PC-3 (cell line): Measurements from ENCODE around the gene PPP6R2.

ENCODE experiments used
- EZH2phosphoT487 ChIP-seq: fragments of 300-600 bp; sonication (generic); IDR thresholded peaks from 2 replicates; pipeline ENCODE4 v1.6.1; 2018; ENCODE audit warnings: mild to moderate bottlenecking, antibody characterized with exemption, low read length, borderline replicate concordance
- TF ChIP-seq, protein P1 (sequence below): fragments of 300-600 bp; sonication (generic); conservative IDR thresholded peaks from 2 replicates; pipeline ENCODE4 v1.5.1; 2017; ENCODE audit warnings: antibody characterized with exemption, low read depth, mild to moderate bottlenecking, low read length

DNA sequence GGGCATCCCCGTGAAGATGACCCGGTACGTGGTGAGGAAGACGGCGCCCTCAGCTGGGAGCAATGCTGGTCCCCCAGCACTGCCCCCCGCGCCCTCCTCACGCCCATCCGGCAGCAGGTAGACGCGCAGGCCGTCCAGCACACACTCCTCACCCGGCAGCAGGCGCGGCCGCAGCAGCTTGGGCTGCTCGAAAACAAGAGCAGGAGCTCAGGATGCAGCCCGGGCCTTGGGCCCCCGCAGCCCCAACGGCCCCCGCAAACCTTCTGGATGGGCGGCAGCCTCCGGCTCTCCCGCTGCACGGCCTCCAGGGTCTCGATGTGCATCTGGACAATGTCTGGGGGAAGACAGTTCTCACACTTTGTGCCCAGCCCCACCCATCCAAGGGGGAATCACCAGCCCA lies 118.4 kb downstream of the PPP6R2 start:
- TF ChIP-seq, protein P1, sequence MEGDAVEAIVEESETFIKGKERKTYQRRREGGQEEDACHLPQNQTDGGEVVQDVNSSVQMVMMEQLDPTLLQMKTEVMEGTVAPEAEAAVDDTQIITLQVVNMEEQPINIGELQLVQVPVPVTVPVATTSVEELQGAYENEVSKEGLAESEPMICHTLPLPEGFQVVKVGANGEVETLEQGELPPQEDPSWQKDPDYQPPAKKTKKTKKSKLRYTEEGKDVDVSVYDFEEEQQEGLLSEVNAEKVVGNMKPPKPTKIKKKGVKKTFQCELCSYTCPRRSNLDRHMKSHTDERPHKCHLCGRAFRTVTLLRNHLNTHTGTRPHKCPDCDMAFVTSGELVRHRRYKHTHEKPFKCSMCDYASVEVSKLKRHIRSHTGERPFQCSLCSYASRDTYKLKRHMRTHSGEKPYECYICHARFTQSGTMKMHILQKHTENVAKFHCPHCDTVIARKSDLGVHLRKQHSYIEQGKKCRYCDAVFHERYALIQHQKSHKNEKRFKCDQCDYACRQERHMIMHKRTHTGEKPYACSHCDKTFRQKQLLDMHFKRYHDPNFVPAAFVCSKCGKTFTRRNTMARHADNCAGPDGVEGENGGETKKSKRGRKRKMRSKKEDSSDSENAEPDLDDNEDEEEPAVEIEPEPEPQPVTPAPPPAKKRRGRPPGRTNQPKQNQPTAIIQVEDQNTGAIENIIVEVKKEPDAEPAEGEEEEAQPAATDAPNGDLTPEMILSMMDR, result no peak
- no peak for TF ChIP-seq EZH2phosphoT487
